HEK293 (cell line): ENCODE results near the gene DACH2.
A peak's percentile ranks its signal among the peaks of the same experiment; 100 is the strongest.
"Not testable (repeated sequence)": the region's sequence is repeated elsewhere in the genome, so short reads cannot be mapped to it uniquely, and the experiment has no call there.

Source experiments
- CTCF ChIA-PET: fragments of 350-600 bp; formaldehyde crosslinking; extraction: SDS; loops from one replicate; lab custom pipeline; 2021; ENCODE audit warnings: antibody characterized with exemption; lab: Yijun Ruan, JAX
- POLR2A ChIA-PET: fragments of 300-600 bp; formaldehyde crosslinking; extraction: SDS; loops from one replicate; lab custom pipeline; 2020; ENCODE audit warnings: antibody characterized with exemption, inconsistent platforms; lab: Yijun Ruan, JAX
- H3K27ac ChIP-seq: fragments of 200-500 bp; sonication (Bioruptor generic); 2 replicates; pipeline ENCODE4 v1.5.1; 2014; ENCODE audit warnings: low read depth, low read length, control low read depth, inconsistent platforms; ENCODE audit errors: extremely low read depth
- H3K36me3 ChIP-seq, 2 experiments: fragments of 200-500 bp in 1 of 2; sonication (Bioruptor generic) in 1 of 2; 1 replicate in 1 of 2; 2 replicates in 1 of 2; pipeline ENCODE4 v1.5.1; 2014 to 2017; ENCODE audit warnings: inconsistent platforms in 2 of 2, low read length in 2 of 2; ENCODE audit not compliant: control insufficient read depth in 2 of 2, insufficient read depth in 1 of 2
- H3K4me1 ChIP-seq: fragments of 200-500 bp; sonication (Bioruptor generic); 2 replicates; pipeline ENCODE4 v1.5.1; 2014; ENCODE audit warnings: mild to moderate bottlenecking, low read length, inconsistent platforms; ENCODE audit not compliant: control insufficient read depth, insufficient read depth
- H3K4me3 ChIP-seq: 2 replicates; pipeline ENCODE4 v1.5.1; 2011; ENCODE audit warnings: low read depth, mild to moderate bottlenecking, control low read depth, low read length, moderate library complexity
- H3K9me3 ChIP-seq: fragments of 200-500 bp; sonication (Bioruptor generic); 2 replicates; pipeline ENCODE4 v1.5.1; 2014; ENCODE audit warnings: low read depth, low read length, inconsistent platforms; ENCODE audit not compliant: control insufficient read depth, insufficient read depth
- BCL11A ChIP-seq: fragments of 450-650 bp; formaldehyde crosslinking; IDR thresholded peaks from 2 replicates; pipeline ENCODE4 v1.5.1; 2016; ENCODE audit warnings: low read depth, missing biosample characterization, missing genetic modification characterization
- REPIN1 ChIP-seq: fragments of 450-650 bp; formaldehyde crosslinking; IDR thresholded peaks from 2 replicates; pipeline ENCODE4 v1.5.1; 2017; ENCODE audit warnings: missing biosample characterization, missing genetic modification characterization, low read depth
- SETDB1 ChIP-seq: IDR thresholded peaks from one replicate; pipeline ENCODE4 v1.6.1; 2017; ENCODE audit warnings: mild to moderate bottlenecking, low read length, moderate library complexity, mixed read lengths; ENCODE audit not compliant: insufficient read length
- TCF7L2 ChIP-seq: IDR thresholded peaks from 2 replicates; pipeline ENCODE4 v1.6.1; 2011; ENCODE audit warnings: low read depth, mild to moderate bottlenecking, inconsistent platforms, low read length, moderate library complexity, borderline replicate concordance
- ZBTB21 ChIP-seq: fragments of 450-650 bp; formaldehyde crosslinking; IDR thresholded peaks from 2 replicates; pipeline ENCODE4 v1.5.1; 2017; ENCODE audit warnings: missing biosample characterization, missing genetic modification characterization
- ZNF146 ChIP-seq: fragments of 450-650 bp; formaldehyde crosslinking; IDR thresholded peaks from 2 replicates; pipeline ENCODE4 v1.5.1; 2016; ENCODE audit warnings: missing biosample characterization, missing genetic modification characterization
- ZNF214 ChIP-seq: fragments of 450-650 bp; formaldehyde crosslinking; IDR thresholded peaks from 2 replicates; pipeline ENCODE4 v1.5.1; 2017; ENCODE audit warnings: missing biosample characterization, mild to moderate bottlenecking, missing genetic modification characterization, borderline replicate concordance
- ZNF280D ChIP-seq: fragments of 450-650 bp; formaldehyde crosslinking; IDR thresholded peaks from 2 replicates; pipeline ENCODE4 v1.5.1; 2016; ENCODE audit warnings: missing biosample characterization, missing genetic modification characterization
- ZNF366 ChIP-seq: fragments of 450-650 bp; formaldehyde crosslinking; conservative IDR thresholded peaks from 2 replicates; pipeline ENCODE4 v1.5.1; 2016; ENCODE audit warnings: missing biosample characterization, missing genetic modification characterization
- ZNF48 ChIP-seq: fragments of 450-650 bp; formaldehyde crosslinking; IDR thresholded peaks from 2 replicates; pipeline ENCODE4 v1.5.1; 2016; ENCODE audit warnings: missing biosample characterization, missing genetic modification characterization
- ZNF626 ChIP-seq: fragments of 450-650 bp; sonication (Bioruptor Pico); formaldehyde crosslinking; IDR thresholded peaks from 2 replicates; pipeline ENCODE4 v1.5.1; 2018; ENCODE audit warnings: missing biosample characterization, missing genetic modification characterization, inconsistent platforms
- ZNF654 ChIP-seq: fragments of 450-650 bp; formaldehyde crosslinking; IDR thresholded peaks from 2 replicates; pipeline ENCODE4 v1.5.1; 2016; ENCODE audit warnings: low read depth, missing biosample characterization, missing genetic modification characterization
- ZNF701 ChIP-seq: fragments of 450-650 bp; formaldehyde crosslinking; IDR thresholded peaks from 2 replicates; pipeline ENCODE4 v1.5.1; 2016; ENCODE audit warnings: missing biosample characterization, missing genetic modification characterization
- TF ChIP-seq, protein P1 (sequence below): fragments of 450-650 bp; formaldehyde crosslinking; IDR thresholded peaks from 2 replicates; pipeline ENCODE4 v1.5.1; 2016; ENCODE audit warnings: missing biosample characterization, missing genetic modification characterization
- TF ChIP-seq, protein P2 (sequence below): fragments of 450-650 bp; formaldehyde crosslinking; IDR thresholded peaks from 2 replicates; pipeline ENCODE4 v1.5.1; 2017; ENCODE audit warnings: missing biosample characterization, missing genetic modification characterization

Gene DACH2

GRCh38 chrX:86154553-86154952 is 6.3 kb downstream of the DACH2 start (continued):
- TF ChIP-seq, protein P1, sequence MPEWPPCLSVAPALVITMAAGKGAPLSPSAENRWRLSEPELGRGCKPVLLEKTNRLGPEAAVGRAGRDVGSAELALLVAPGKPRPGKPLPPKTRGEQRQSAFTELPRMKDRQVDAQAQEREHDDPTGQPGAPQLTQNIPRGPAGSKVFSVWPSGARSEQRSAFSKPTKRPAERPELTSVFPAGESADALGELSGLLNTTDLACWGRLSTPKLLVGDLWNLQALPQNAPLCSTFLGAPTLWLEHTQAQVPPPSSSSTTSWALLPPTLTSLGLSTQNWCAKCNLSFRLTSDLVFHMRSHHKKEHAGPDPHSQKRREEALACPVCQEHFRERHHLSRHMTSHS (tag by site-specific recombination): no peak
- TF ChIP-seq ZNF626 (tag by site-specific recombination) (no peak), REPIN1 (tag by site-specific recombination) (no peak), ZNF366 (tag by site-specific recombination) (no peak)

DNA sequence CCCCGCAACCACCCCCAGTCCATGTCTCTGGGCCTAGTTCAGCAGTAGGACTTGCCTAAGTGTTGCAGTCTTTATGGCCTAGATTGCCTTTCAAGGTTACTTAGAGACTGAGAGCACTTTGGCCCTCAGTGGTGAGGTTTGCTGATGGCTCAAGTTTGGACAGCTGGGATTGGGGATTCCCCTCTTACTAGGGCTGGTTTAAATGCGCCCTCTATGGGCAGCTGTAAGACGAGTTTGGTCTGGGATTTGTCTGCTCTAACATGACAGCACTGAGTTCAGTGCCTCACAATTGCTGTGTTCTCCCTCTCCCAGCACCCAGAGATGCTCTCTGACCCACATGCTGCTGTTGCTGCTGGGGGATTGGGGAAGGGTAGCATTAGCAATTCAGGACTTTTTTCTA is 23.1 kb downstream of the DACH2 start:
- no peak overlapping the region for H3K4me3 ChIP-seq
- H3K9me3 ChIP-seq: no peaks in the 10 kb centered on the region
- ChIA-PET CTCF (interaction anchor here (0.6 to 1.9 kb wide), 6 partner anchors 10 to 433 kb away, joined by 3 to 18 read pairs (median 4); no protein-coding TSS in a partner anchor), POLR2A (no interaction called here)
- no peaks in the 10 kb centered on the region for H3K4me1 ChIP-seq
- no peak for TF ChIP-seq ZNF214
- TF ChIP-seq ZNF701: no peak
- peak; percentile 48 for TF ChIP-seq ZNF654 (tag by site-specific recombination)
- TF ChIP-seq ZNF626 (tag by site-specific recombination): no peak
- H3K27ac ChIP-seq: no peak overlapping the region
- H3K36me3 ChIP-seq: no peaks in the 10 kb centered on the region

DNA sequence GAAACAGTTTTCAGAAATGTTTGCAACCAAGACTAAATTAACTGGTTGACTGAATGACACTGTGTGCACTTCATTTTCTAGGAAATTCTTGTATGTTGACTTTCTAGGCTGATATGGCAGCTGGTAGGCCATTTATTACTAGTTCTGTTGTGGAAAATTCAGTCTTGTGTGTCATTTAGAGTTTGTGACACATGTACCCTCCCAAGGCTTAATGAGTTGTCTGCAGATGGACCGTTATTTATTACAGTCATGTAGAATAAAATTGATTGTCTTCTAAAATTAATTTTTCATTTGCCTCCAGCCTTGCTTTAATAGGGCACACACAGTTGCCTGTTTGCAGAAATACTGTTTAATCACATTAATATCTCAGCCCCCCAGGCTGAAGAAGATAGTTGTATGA is 30.7 kb downstream of the DACH2 start:
- Histone ChIP-seq H3K4me1 (no peaks in the 10 kb centered on the region), H3K27ac (no peak overlapping the region), H3K4me3 (no peak overlapping the region), H3K9me3 (no peaks in the 10 kb centered on the region; the same call in 1 of the 2 replicates), H3K36me3 (no peaks in the 10 kb centered on the region)
- CTCF ChIA-PET: interaction anchor here (0.6 kb wide), 1 partner anchor 768 kb away, joined by 3 read pairs; no protein-coding TSS in a partner anchor
- TF ChIP-seq, protein P2, sequence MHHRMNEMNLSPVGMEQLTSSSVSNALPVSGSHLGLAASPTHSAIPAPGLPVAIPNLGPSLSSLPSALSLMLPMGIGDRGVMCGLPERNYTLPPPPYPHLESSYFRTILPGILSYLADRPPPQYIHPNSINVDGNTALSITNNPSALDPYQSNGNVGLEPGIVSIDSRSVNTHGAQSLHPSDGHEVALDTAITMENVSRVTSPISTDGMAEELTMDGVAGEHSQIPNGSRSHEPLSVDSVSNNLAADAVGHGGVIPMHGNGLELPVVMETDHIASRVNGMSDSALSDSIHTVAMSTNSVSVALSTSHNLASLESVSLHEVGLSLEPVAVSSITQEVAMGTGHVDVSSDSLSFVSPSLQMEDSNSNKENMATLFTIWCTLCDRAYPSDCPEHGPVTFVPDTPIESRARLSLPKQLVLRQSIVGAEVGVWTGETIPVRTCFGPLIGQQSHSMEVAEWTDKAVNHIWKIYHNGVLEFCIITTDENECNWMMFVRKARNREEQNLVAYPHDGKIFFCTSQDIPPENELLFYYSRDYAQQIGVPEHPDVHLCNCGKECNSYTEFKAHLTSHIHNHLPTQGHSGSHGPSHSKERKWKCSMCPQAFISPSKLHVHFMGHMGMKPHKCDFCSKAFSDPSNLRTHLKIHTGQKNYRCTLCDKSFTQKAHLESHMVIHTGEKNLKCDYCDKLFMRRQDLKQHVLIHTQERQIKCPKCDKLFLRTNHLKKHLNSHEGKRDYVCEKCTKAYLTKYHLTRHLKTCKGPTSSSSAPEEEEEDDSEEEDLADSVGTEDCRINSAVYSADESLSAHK (tag by site-specific recombination): no peak
- TF ChIP-seq ZBTB21 (tag by site-specific recombination) (no peak), BCL11A (tag by site-specific recombination) (no peak), SETDB1 (no peak), ZNF48 (tag by site-specific recombination) (no peak), TCF7L2 (no peak)
- POLR2A ChIA-PET: no interaction called here

GRCh38 chrX:86181325-86181724 is 33.1 kb downstream of the DACH2 start:
- H3K27ac ChIP-seq, H3K36me3 ChIP-seq, H3K9me3 ChIP-seq, POLR2A ChIA-PET, H3K4me1 ChIP-seq, H3K4me3 ChIP-seq, CTCF ChIA-PET: not testable (repeated sequence)
- TF ChIP-seq ZNF146 (tag by site-specific recombination) (peak; percentile 94), ZNF280D (peak; percentile 71; the same call in 1 of the 2 replicates)
